ENCODE results near the gene TAF9B.
A peak's percentile ranks its signal among the peaks of the same experiment; 100 is the strongest.

Gene TAF9B

DNA sequence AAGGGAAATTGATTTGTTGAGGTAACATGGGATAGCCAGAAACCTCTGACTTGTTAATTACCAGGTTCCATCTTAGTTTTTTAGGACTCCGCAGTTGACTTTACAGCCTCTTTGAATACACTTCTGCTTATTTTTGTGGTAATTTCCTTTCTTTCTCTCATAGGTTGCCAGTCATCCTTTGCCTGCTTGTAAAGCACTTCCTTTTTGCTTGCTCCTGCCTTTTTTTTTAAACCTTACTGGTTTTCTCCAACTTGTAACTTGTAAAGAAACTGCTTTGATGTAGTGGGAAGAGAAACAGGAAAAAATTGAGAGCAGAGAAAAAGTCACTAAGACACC, 32.8 kb downstream of the TAF9B start:
- H3K18ac ChIP-seq (ENCODE audit: low read length), result no peak overlapping the region
- no CpG with 5 or more reads among the region's 1 CpG for WGBS (ENCODE audit: extremely low coverage, insufficient coverage, insufficient read length)
- peaks cover 5% of the 10 kb centered on the region in 2 experiments for H3K36me3 ChIP-seq (ENCODE audit: control insufficient read depth in 1 of 2, insufficient read depth in 2 of 2, low read length in 2 of 2)
- no peak for DNase-seq
- no peak overlapping the region for H3K23ac ChIP-seq (ENCODE audit: low read length)
- H3K4me1 ChIP-seq (ENCODE audit: control insufficient read depth in 1 of 2, insufficient read depth in 2 of 2, low read length in 2 of 2), result peaks cover 0 to 9% of the 10 kb centered on the region in 2 experiments
- H2AFZ ChIP-seq (ENCODE audit: insufficient read depth, low read length, poor library complexity), result no peak overlapping the region
- H3K4ac ChIP-seq (ENCODE audit: low read depth, low read length), result peak overlapping the region; percentile 49
- no peak overlapping the region for H2BK120ac ChIP-seq (ENCODE audit: insufficient read depth, low read length, poor library complexity)
- peaks cover 9% of the 10 kb centered on the region for H3K79me1 ChIP-seq (ENCODE audit: low read length)
- H4K8ac ChIP-seq (ENCODE audit: low read depth, low read length), result no peak overlapping the region
- H3K4me2 ChIP-seq (ENCODE audit: low read length), result no peak overlapping the region
- no peaks in the 10 kb centered on the region for H3K27me3 ChIP-seq (ENCODE audit: insufficient read depth, low read length)
- no peak overlapping the region for H3K27ac ChIP-seq (ENCODE audit: low read depth, low read length)
- no peak overlapping the region for H2BK12ac ChIP-seq (ENCODE audit: low read length)
- H3K79me2 ChIP-seq (ENCODE audit: control insufficient read depth, insufficient read depth, low read length, poor library complexity), result peaks cover 14% of the 10 kb centered on the region
- no peak overlapping the region for H3K14ac ChIP-seq (ENCODE audit: low read length)
- H3K4me3 ChIP-seq (ENCODE audit: low read depth, low read length), result no peak overlapping the region
- H4K91ac ChIP-seq (ENCODE audit: low read depth, low read length), result no peak overlapping the region
- H4K12ac ChIP-seq (ENCODE audit: low read depth, low read length), result no peak overlapping the region
- H3K9me3 ChIP-seq (ENCODE audit: insufficient read depth, low read depth, low read length), result no peaks in the 10 kb centered on the region
- H2BK5ac ChIP-seq (ENCODE audit: low read depth, low read length, poor library complexity), result no peak overlapping the region
- no peak overlapping the region for H2AK5ac ChIP-seq (ENCODE audit: low read length)
- H3K9ac ChIP-seq (ENCODE audit: low read length), result no peak overlapping the region

DNA sequence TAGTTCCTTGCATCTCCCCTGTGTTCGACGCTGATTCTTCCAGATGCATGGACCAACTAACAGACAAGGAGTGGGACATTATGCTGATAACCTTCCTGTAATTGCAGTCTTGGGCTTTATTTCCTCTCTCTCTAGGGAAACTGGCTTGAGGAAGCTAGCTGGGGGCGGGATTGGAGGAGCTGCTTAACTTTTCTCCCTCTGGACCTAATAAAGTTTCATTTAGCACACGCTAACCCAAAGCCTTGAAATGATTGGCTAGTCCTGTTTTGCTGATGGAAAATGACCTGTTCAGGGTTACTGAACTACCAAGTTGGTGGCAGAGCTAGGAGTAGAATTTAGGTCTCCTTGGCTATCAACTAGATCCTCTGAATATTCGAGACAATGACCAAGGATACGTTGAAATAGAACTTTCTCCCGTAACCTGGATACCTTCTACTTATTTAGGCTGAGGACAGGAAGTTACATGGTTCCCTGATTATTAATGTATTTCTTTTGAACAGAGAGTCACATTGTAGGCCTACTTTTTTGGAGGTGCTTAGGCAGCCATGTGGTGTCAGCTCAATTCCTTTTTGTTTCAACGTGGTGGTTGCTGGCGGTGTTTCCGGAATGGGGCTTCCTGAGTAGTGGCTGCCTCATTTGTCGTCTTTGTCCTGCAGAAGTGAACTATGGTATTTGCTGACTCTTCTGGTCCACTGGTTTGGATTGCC, 33.4 kb downstream of the TAF9B start:
- Histone ChIP-seq H3K9me3 (ENCODE audit: insufficient read depth, low read depth, low read length) (no peaks in the 10 kb centered on the region), H4K8ac (ENCODE audit: low read depth, low read length) (no peak overlapping the region), H3K4me3 (ENCODE audit: low read depth, low read length) (no peak overlapping the region), H3K27ac (ENCODE audit: low read depth, low read length) (no peak overlapping the region), H3K79me1 (ENCODE audit: low read length) (peaks cover 9% of the 10 kb centered on the region), H2BK5ac (ENCODE audit: low read depth, low read length, poor library complexity) (no peak overlapping the region), H3K9ac (ENCODE audit: low read length) (no peak overlapping the region), H3K27me3 (ENCODE audit: insufficient read depth, low read length) (no peaks in the 10 kb centered on the region), H3K79me2 (ENCODE audit: control insufficient read depth, insufficient read depth, low read length, poor library complexity) (peaks cover 14% of the 10 kb centered on the region), H3K14ac (ENCODE audit: low read length) (no peak overlapping the region), H3K4me2 (ENCODE audit: low read length) (peak overlapping the region; percentile 83), H2BK12ac (ENCODE audit: low read length) (no peak overlapping the region), H4K12ac (ENCODE audit: low read depth, low read length) (no peak overlapping the region), H3K4ac (ENCODE audit: low read depth, low read length) (peak overlapping the region; percentile 81), H3K36me3 (ENCODE audit: control insufficient read depth in 1 of 2, insufficient read depth in 2 of 2, low read length in 2 of 2) (peaks cover 4% of the 10 kb centered on the region in 2 experiments), H3K4me1 (ENCODE audit: control insufficient read depth in 1 of 2, insufficient read depth in 2 of 2, low read length in 2 of 2) (peaks cover 0 to 9% of the 10 kb centered on the region in 2 experiments), H3K23ac (ENCODE audit: low read length) (no peak overlapping the region), H3K18ac (ENCODE audit: low read length) (no peak overlapping the region), H2BK120ac (ENCODE audit: insufficient read depth, low read length, poor library complexity) (no peak overlapping the region), H2AFZ (ENCODE audit: insufficient read depth, low read length, poor library complexity) (no peak overlapping the region), H2AK5ac (ENCODE audit: low read length) (no peak overlapping the region), H4K91ac (ENCODE audit: low read depth, low read length) (no peak overlapping the region)
- no peak for DNase-seq
- WGBS (ENCODE audit: extremely low coverage, insufficient coverage, insufficient read length), result no CpG with 5 or more reads among the region's 11 CpGs

DNA sequence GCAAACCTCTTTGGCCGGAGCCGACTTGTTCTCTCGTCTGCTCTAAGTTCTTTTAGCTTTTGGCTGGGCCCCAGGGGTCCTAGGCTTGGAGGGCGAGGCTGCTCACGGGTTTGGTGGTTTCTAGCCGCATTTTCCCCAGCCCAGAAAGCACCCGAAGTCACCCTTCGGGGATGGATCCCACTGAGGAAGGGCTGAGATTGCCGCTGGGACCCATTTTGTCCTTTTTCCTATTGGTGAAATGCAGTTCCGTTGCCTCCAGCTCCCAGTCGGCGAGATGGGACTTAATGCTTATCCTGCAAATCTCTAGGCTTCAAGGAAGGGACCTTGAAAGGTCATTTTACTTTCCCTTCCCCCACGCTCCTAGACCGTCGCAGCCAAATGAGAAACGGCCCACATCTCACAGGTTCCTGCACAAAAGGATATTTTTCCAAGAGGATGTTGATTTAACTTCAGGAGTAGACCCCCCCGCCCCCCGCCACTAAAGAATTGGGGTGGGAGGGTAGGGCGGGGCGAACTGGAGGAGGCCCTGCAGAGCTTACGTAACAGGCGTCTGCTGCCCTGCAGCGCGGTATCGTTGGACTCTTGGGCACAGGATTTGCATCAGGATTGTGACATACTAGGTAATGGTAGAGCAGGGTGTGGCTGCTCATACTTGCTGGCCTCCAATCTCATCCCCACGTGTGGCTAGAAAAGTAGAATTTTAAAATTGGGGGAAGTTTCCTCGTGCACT, 34.8 kb downstream of the TAF9B start:
- Histone ChIP-seq H3K27me3 (ENCODE audit: insufficient read depth, low read length) (no peaks in the 10 kb centered on the region), H3K4ac (ENCODE audit: low read depth, low read length) (peak overlapping the region; percentile 81)
- WGBS (ENCODE audit: extremely low coverage, insufficient coverage, insufficient read length), result no CpG with 5 or more reads among the region's 27 CpGs

DNA sequence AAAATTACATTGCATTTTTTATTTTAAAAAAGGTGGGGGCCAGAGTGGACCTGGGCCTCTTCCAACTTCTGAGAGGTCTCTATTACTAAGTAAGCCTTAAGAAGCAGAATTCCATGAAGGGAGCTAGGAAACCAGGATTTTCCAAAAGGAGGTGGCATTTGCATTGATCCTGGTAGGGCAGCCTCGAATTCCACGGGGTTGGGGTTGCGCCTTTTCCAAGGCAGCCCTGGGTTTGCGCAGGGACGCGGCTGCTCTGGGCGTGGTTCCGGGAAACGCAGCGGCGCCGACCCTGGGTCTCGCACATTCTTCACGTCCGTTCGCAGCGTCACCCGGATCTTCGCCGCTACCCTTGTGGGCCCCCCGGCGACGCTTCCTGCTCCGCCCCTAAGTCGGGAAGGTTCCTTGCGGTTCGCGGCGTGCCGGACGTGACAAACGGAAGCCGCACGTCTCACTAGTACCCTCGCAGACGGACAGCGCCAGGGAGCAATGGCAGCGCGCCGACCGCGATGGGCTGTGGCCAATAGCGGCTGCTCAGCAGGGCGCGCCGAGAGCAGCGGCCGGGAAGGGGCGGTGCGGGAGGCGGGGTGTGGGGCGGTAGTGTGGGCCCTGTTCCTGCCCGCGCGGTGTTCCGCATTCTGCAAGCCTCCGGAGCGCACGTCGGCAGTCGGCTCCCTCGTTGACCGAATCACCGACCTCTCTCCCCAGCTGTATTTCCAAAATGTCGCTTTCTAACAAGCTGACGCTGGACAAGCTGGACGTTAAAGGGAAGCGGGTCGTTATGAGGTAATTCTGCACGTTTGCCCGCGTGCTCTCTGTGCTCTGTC, 35.6 kb downstream of the TAF9B start, which contains the start of gene PGK1:
TSS of gene PGK1 (plus strand) at position 626 of the 824 bp plus-strand sequence. CDS start at position 719, 93 bp downstream.
- peak within 1 kb of the TSS; percentile 81 for H3K4ac ChIP-seq (ENCODE audit: low read depth, low read length)
- no peak within 1 kb of the TSS for H2BK12ac ChIP-seq (ENCODE audit: low read length)
- H4K91ac ChIP-seq (ENCODE audit: low read depth, low read length), result peak within 1 kb of the TSS; percentile 79
- peak within 1 kb of the TSS; percentile 83 for H2AFZ ChIP-seq (ENCODE audit: insufficient read depth, low read length, poor library complexity)
- H3K79me2 ChIP-seq (ENCODE audit: control insufficient read depth, insufficient read depth, low read length, poor library complexity), result peaks cover 14% of the 10 kb centered on the region
- H3K36me3 ChIP-seq (ENCODE audit: control insufficient read depth in 1 of 2, insufficient read depth in 2 of 2, low read length in 2 of 2), result peaks cover 0 to 2% of the 10 kb centered on the region in 2 experiments
- peak within 1 kb of the TSS; percentile 90 for H3K14ac ChIP-seq (ENCODE audit: low read length)
- peak within 1 kb of the TSS; percentile 87 for H4K8ac ChIP-seq (ENCODE audit: low read depth, low read length)
- peaks cover 0 to 9% of the 10 kb centered on the region in 2 experiments for H3K4me1 ChIP-seq (ENCODE audit: control insufficient read depth in 1 of 2, insufficient read depth in 2 of 2, low read length in 2 of 2)
- peak within 1 kb of the TSS; percentile 94 for H2AK5ac ChIP-seq (ENCODE audit: low read length)
- no CpG with 5 or more reads among the region's 72 CpGs for WGBS (ENCODE audit: extremely low coverage, insufficient coverage, insufficient read length)
- H3K9me3 ChIP-seq (ENCODE audit: insufficient read depth, low read depth, low read length), result no peaks in the 10 kb centered on the region
- peak within 1 kb of the TSS; percentile 87 for H3K4me3 ChIP-seq (ENCODE audit: low read depth, low read length)
- H3K27ac ChIP-seq (ENCODE audit: low read depth, low read length), result peak within 1 kb of the TSS; percentile 85
- no peak within 1 kb of the TSS for H3K23ac ChIP-seq (ENCODE audit: low read length)
- H3K27me3 ChIP-seq (ENCODE audit: insufficient read depth, low read length), result no peaks in the 10 kb centered on the region
- peak within 1 kb of the TSS; percentile 94 for H4K12ac ChIP-seq (ENCODE audit: low read depth, low read length)
- H3K79me1 ChIP-seq (ENCODE audit: low read length), result peaks cover 9% of the 10 kb centered on the region
- peak within 1 kb of the TSS; percentile 81 for H2BK120ac ChIP-seq (ENCODE audit: insufficient read depth, low read length, poor library complexity)
- peak within 1 kb of the TSS; percentile 75 for H3K18ac ChIP-seq (ENCODE audit: low read length)
- peak; percentile 91 to 96 for DNase-seq
- H3K9ac ChIP-seq (ENCODE audit: low read length), result peak within 1 kb of the TSS; percentile 91
- peak within 1 kb of the TSS; percentile 85 for H2BK5ac ChIP-seq (ENCODE audit: low read depth, low read length, poor library complexity)
- peak within 1 kb of the TSS; percentile 83 for H3K4me2 ChIP-seq (ENCODE audit: low read length)

More for the DNA sequence above, 34.8 kb downstream of the TAF9B start:
- H4K91ac ChIP-seq (ENCODE audit: low read depth, low read length), result peak overlapping the region; percentile 79
- peaks cover 0 to 9% of the 10 kb centered on the region in 2 experiments for H3K4me1 ChIP-seq (ENCODE audit: control insufficient read depth in 1 of 2, insufficient read depth in 2 of 2, low read length in 2 of 2)
- H3K9ac ChIP-seq (ENCODE audit: low read length), result peak overlapping the region; percentile 91
- H3K36me3 ChIP-seq (ENCODE audit: control insufficient read depth in 1 of 2, insufficient read depth in 2 of 2, low read length in 2 of 2), result peaks cover 0 to 2% of the 10 kb centered on the region in 2 experiments
- H2BK5ac ChIP-seq (ENCODE audit: low read depth, low read length, poor library complexity), result peak overlapping the region; percentile 76
- peak overlapping the region; percentile 85 for H4K12ac ChIP-seq (ENCODE audit: low read depth, low read length)
- H2AFZ ChIP-seq (ENCODE audit: insufficient read depth, low read length, poor library complexity), result peak overlapping the region; percentile 38
- peak overlapping the region; percentile 90 for H3K14ac ChIP-seq (ENCODE audit: low read length)
- H3K79me2 ChIP-seq (ENCODE audit: control insufficient read depth, insufficient read depth, low read length, poor library complexity), result peaks cover 14% of the 10 kb centered on the region
- no peaks in the 10 kb centered on the region for H3K9me3 ChIP-seq (ENCODE audit: insufficient read depth, low read depth, low read length)
- peak overlapping the region; percentile 78 for H3K27ac ChIP-seq (ENCODE audit: low read depth, low read length)
- peak; percentile 6 to 55 for DNase-seq
- H3K4me3 ChIP-seq (ENCODE audit: low read depth, low read length), result peak overlapping the region; percentile 87
- H3K23ac ChIP-seq (ENCODE audit: low read length), result no peak overlapping the region
- H3K4me2 ChIP-seq (ENCODE audit: low read length), result peak overlapping the region; percentile 83
- no peak overlapping the region for H2BK12ac ChIP-seq (ENCODE audit: low read length)
- H3K18ac ChIP-seq (ENCODE audit: low read length), result peak overlapping the region; percentile 75
- H4K8ac ChIP-seq (ENCODE audit: low read depth, low read length), result peak overlapping the region; percentile 80
- peak overlapping the region; percentile 94 for H2AK5ac ChIP-seq (ENCODE audit: low read length)
- peaks cover 9% of the 10 kb centered on the region for H3K79me1 ChIP-seq (ENCODE audit: low read length)
- peak overlapping the region; percentile 81 for H2BK120ac ChIP-seq (ENCODE audit: insufficient read depth, low read length, poor library complexity)

Measured in trophoblast cell (in vitro differentiated cells and primary cell).